B cell (primary cell): ENCODE data around the gene INSYN2A. TPM values are rescaled to one million over a fixed set of nuclear protein-coding genes. Genes with fewer than 3 reads are reported as not detected.

ENCODE experiments used
- ATAC-seq: fragments of 200-7000 bp; cut with Tn5 transposase; one replicate; pipeline ENCODE4 v1.10.0; 2021; ENCODE audit warnings: low read depth, mild to moderate bottlenecking, moderate number of reproducible peaks, moderate library complexity
- CTCF ChIA-PET: fragments of 350-600 bp; sonication (Branson Sonifier 250); formaldehyde crosslinking; loops from one replicate; lab custom pipeline; 2021; ENCODE audit warnings: antibody characterized with exemption, inconsistent platforms; lab: Charles Lee
- POLR2A ChIA-PET: fragments of 350-600 bp; sonication (Branson Sonifier 250); formaldehyde crosslinking; loops from one replicate; lab custom pipeline; 2021; ENCODE audit warnings: antibody characterized with exemption; lab: Charles Lee
- DNase-seq: peaks from one replicate; pipeline ENCODE4 v3.0.0; 2013
- H2AFZ ChIP-seq: 2 replicates; pipeline ENCODE4 v1.6.1; 2012; ENCODE audit warnings: mild to moderate bottlenecking, low read depth, low read length; ENCODE audit not compliant: insufficient read depth, poor library complexity, severe bottlenecking
- H3K27ac ChIP-seq, 2 donors: 1 replicate in 1 of 2; 2 replicates in 1 of 2; pipeline ENCODE4 v1.5.1; 2012 to 2013; ENCODE audit warnings: low read length in 2 of 2, mild to moderate bottlenecking in 2 of 2, moderate library complexity in 1 of 2
- H3K27me3 ChIP-seq, 4 experiments: fragments of 200-600 bp in 1 of 4; sonication (generic) in 1 of 4; replicated peaks in 1 of 4; 1 replicate in 2 of 4; 2 replicates in 2 of 4; pipeline versions ENCODE4 v1.6.1 to v1.7.0; 2013 to 2016; ENCODE audit warnings: low read length in 3 of 4, mild to moderate bottlenecking in 2 of 4, mixed read lengths in 1 of 4, moderate library complexity in 1 of 4; ENCODE audit not compliant: insufficient read depth in 4 of 4, control insufficient read depth in 3 of 4; ENCODE audit errors: control extremely low read depth in 1 of 4
- H3K36me3 ChIP-seq, 2 experiments: replicated peaks in 1 of 2; 1 replicate in 1 of 2; 2 replicates in 1 of 2; pipeline versions ENCODE4 v1.6.1 to v1.7.1; 2013; ENCODE audit warnings: low read length in 1 of 2; ENCODE audit not compliant: insufficient read depth in 2 of 2, control insufficient read depth in 1 of 2; ENCODE audit errors: control extremely low read depth in 1 of 2, extremely low read depth in 1 of 2
- H3K4me1 ChIP-seq, 2 donors: fragments of 200-600 bp in 1 of 2; sonication (generic) in 1 of 2; 1 replicate in 1 of 2; 2 replicates in 1 of 2; pipeline versions ENCODE4 v1.5.1 to v1.6.1; 2013 to 2017; ENCODE audit warnings: low read length in 2 of 2; ENCODE audit not compliant: control insufficient read depth in 2 of 2, insufficient read depth in 2 of 2
- H3K4me2 ChIP-seq: replicated peaks from 2 replicates; pipeline ENCODE3; 2012; ENCODE audit warnings: mild to moderate bottlenecking, low read depth, low read length; ENCODE audit not compliant: poor library complexity, severe bottlenecking
- H3K4me3 ChIP-seq, 5 experiments: fragments of 200-600 bp in 1 of 5; sonication (generic) in 1 of 5; 1 replicate in 3 of 5; 2 replicates in 2 of 5; pipeline versions ENCODE4 v1.5.1 to v1.7.0; 2011 to 2016; ENCODE audit warnings: low read length in 4 of 5, mild to moderate bottlenecking in 4 of 5, low read depth in 2 of 5, control low read depth in 1 of 5, moderate library complexity in 1 of 5; ENCODE audit not compliant: insufficient read depth in 1 of 5; ENCODE audit errors: control extremely low read depth in 1 of 5, extremely low read depth in 1 of 5
- H3K79me2 ChIP-seq: fragments of 200-600 bp; sonication (generic); one replicate; pipeline ENCODE4 v1.6.0; 2016; ENCODE audit warnings: low read length; ENCODE audit not compliant: control insufficient read depth, insufficient read depth
- H3K9ac ChIP-seq: fragments of 200-600 bp; sonication (generic); 2 replicates; pipeline ENCODE4 v1.6.1; 2017; ENCODE audit warnings: mild to moderate bottlenecking, low read length, moderate library complexity
- H3K9me3 ChIP-seq, 3 donors: one replicate each; pipeline versions ENCODE4 v1.6.1 to v1.7.1; 2013; ENCODE audit warnings: low read length in 2 of 3; ENCODE audit not compliant: control insufficient read depth in 2 of 3, insufficient read depth in 1 of 3; ENCODE audit errors: control extremely low read depth in 1 of 3
- H4K20me1 ChIP-seq: 2 replicates; pipeline ENCODE4 v1.6.0; 2012; ENCODE audit warnings: mild to moderate bottlenecking, low read length; ENCODE audit not compliant: insufficient read depth, control insufficient read depth, poor library complexity, severe bottlenecking
- H3K27ac Mint-ChIP-seq: one replicate; pipeline ENCODE4 v1.8.0; 2021; ENCODE audit warnings: mixed read lengths
- H3K27me3 Mint-ChIP-seq: one replicate; pipeline ENCODE4 v1.8.0; 2021; ENCODE audit warnings: mixed read lengths
- H3K4me1 Mint-ChIP-seq: one replicate; pipeline ENCODE4 v1.8.0; 2021; ENCODE audit warnings: mixed read lengths
- H3K4me3 Mint-ChIP-seq: one replicate; pipeline ENCODE4 v1.8.0; 2021; ENCODE audit warnings: mixed read lengths
- H3K9me3 Mint-ChIP-seq: one replicate; pipeline ENCODE4 v1.8.0; 2022; ENCODE audit warnings: mixed read lengths; ENCODE audit not compliant: insufficient read depth
- EZH2 ChIP-seq: IDR thresholded peaks from 2 replicates; pipeline ENCODE4 v1.6.1; 2012; ENCODE audit warnings: borderline replicate concordance, low read depth, mild to moderate bottlenecking, moderate library complexity, low read length; ENCODE audit not compliant: insufficient read depth, poor library complexity, severe bottlenecking
- WGBS: methylation state at CpG from one replicate; pipeline ENCODE4 v1.1.5; 2013; ENCODE audit warnings: missing lambda C conversion rate; ENCODE audit not compliant: insufficient coverage; 5-methylcytosine and 5-hydroxymethylcytosine counted together
- intact Hi-C: fragments of 100-400 bp; cut with micrococcal nuclease; formaldehyde crosslinking; loops from one replicate; pipeline ENCODE4 v1.10.0; 2022
- polyA plus RNA-seq: library from polyadenylated mRNA; depleted of rRNA; stranded (reverse); fragments of >200 nt; gene quantifications from 2 replicates; pipeline ENCODE4 v1.2.3, GENCODE V29; 2012
- total RNA-seq, 2 donors: library from RNA; stranded (reverse); fragments of 120-200 nt in 1 of 2; gene quantifications; 1 replicate in 1 of 2; 2 replicates in 1 of 2; pipeline versions ENCODE4 v1.2.3 to v1.2.4, GENCODE V29; 2013 to 2022
- TF ChIP-seq, protein P1 (sequence below): fragments of 200-600 bp; IDR thresholded peaks from one replicate; pipeline ENCODE4 v1.8.0; 2022; ENCODE audit warnings: antibody characterized with exemption, mild to moderate bottlenecking

The INSYN2A gene
- total and polyA plus RNA-seq, 2 donors (not counting 1 experiment from before 2014, with no cell fraction given), result not detected

GRCh38 chr10:127151541-127151940 lies 44.9 kb downstream of the INSYN2A start:
- H3K4me3 Mint-ChIP-seq, result no peak overlapping the region
- H3K27ac Mint-ChIP-seq, result no peak overlapping the region
- no peaks in the 10 kb centered on the region for H3K27me3 ChIP-seq
- H3K4me1 Mint-ChIP-seq, result no peaks in the 10 kb centered on the region
- no peaks in the 10 kb centered on the region for H3K36me3 ChIP-seq
- no peak overlapping the region for H3K4me3 ChIP-seq
- 90% methylated on average over 9 of the region's 10 CpGs for WGBS
- no peak overlapping the region for H2AFZ ChIP-seq
- H3K27me3 Mint-ChIP-seq, result no peaks in the 10 kb centered on the region
- no peaks in the 10 kb centered on the region for H3K9me3 Mint-ChIP-seq
- no peak for TF ChIP-seq EZH2
- TF ChIP-seq, protein P1, sequence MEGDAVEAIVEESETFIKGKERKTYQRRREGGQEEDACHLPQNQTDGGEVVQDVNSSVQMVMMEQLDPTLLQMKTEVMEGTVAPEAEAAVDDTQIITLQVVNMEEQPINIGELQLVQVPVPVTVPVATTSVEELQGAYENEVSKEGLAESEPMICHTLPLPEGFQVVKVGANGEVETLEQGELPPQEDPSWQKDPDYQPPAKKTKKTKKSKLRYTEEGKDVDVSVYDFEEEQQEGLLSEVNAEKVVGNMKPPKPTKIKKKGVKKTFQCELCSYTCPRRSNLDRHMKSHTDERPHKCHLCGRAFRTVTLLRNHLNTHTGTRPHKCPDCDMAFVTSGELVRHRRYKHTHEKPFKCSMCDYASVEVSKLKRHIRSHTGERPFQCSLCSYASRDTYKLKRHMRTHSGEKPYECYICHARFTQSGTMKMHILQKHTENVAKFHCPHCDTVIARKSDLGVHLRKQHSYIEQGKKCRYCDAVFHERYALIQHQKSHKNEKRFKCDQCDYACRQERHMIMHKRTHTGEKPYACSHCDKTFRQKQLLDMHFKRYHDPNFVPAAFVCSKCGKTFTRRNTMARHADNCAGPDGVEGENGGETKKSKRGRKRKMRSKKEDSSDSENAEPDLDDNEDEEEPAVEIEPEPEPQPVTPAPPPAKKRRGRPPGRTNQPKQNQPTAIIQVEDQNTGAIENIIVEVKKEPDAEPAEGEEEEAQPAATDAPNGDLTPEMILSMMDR, result no peak
- ChIA-PET CTCF (no interaction called here), POLR2A (no interaction called here)
- H3K27ac ChIP-seq, result no peak overlapping the region
- no peaks in the 10 kb centered on the region for H3K4me1 ChIP-seq
- no peak for DNase-seq
- H3K79me2 ChIP-seq, result no peaks in the 10 kb centered on the region
- no peaks in the 10 kb centered on the region for H4K20me1 ChIP-seq
- ATAC-seq, result no peak
- no peak overlapping the region for H3K4me2 ChIP-seq
- H3K9me3 ChIP-seq, result peaks cover 0 to 9% (median 0%) of the 10 kb centered on the region in 3 donors
- intact Hi-C loops, result no loop called here
- H3K9ac ChIP-seq, result no peak overlapping the region

- DNase-seq (no peak), ATAC-seq (no peak)
- POLR2A ChIA-PET, result no interaction called here
- no peak overlapping the region for H3K4me3 ChIP-seq
- TF ChIP-seq, protein P1, result no peak
- H3K4me2 ChIP-seq, result no peak overlapping the region
- H3K4me3 Mint-ChIP-seq, result no peak overlapping the region
- CTCF ChIA-PET, result no interaction called here
- 90% methylated on average over 4 of the region's 5 CpGs for WGBS
- no peaks in the 10 kb centered on the region for H3K9me3 Mint-ChIP-seq
- H3K9ac ChIP-seq, result no peak overlapping the region
- no peaks in the 10 kb centered on the region for H3K4me1 ChIP-seq
- H3K36me3 ChIP-seq, result no peaks in the 10 kb centered on the region
- H2AFZ ChIP-seq, result no peak overlapping the region
- no peaks in the 10 kb centered on the region for H4K20me1 ChIP-seq
- intact Hi-C loops, result no loop called here
- H3K27me3 Mint-ChIP-seq, result no peaks in the 10 kb centered on the region
- H3K27ac Mint-ChIP-seq, result no peak overlapping the region
- H3K79me2 ChIP-seq, result no peaks in the 10 kb centered on the region
- no peak overlapping the region for H3K27ac ChIP-seq
- H3K4me1 Mint-ChIP-seq, result no peaks in the 10 kb centered on the region
- no peaks in the 10 kb centered on the region for H3K27me3 ChIP-seq
- peaks cover 0 to 9% (median 0%) of the 10 kb centered on the region in 3 donors for H3K9me3 ChIP-seq
Measured at GRCh38 chr10:127150136-127150535, 46.3 kb downstream of the INSYN2A start.
